Neutrophil (primary cell): ENCODE measurements around the gene FAF1.

ENCODE experiments used
- H3K27ac ChIP-seq: fragments of 200-600 bp; sonication (generic); 2 replicates; pipeline ENCODE4 v1.5.1; 2016; ENCODE audit warnings: mild to moderate bottlenecking, moderate library complexity
- H3K27me3 ChIP-seq: fragments of 200-600 bp; sonication (generic); 2 replicates; pipeline ENCODE4 v1.6.0; 2016; ENCODE audit warnings: mild to moderate bottlenecking
- H3K36me3 ChIP-seq: fragments of 200-600 bp; sonication (generic); 2 replicates; pipeline ENCODE4 v1.5.1; 2017
- H3K4me1 ChIP-seq, 2 experiments: fragments of 200-600 bp in 1 of 2; sonication (generic) in 1 of 2; 1 replicate in 1 of 2; 2 replicates in 1 of 2; pipeline versions ENCODE4 v1.5.1 to v1.6.1; 2013 to 2016; ENCODE audit warnings: low read depth in 1 of 2, low read length in 1 of 2, mild to moderate bottlenecking in 1 of 2, moderate library complexity in 1 of 2; ENCODE audit not compliant: control insufficient read depth in 1 of 2, insufficient read depth in 1 of 2
- H3K4me3 ChIP-seq, 2 experiments: fragments of 200-600 bp in 1 of 2; sonication (generic) in 1 of 2; 1 replicate in 1 of 2; 2 replicates in 1 of 2; pipeline ENCODE4 v1.5.1; 2013 to 2016; ENCODE audit warnings: low read depth in 1 of 2, low read length in 1 of 2, mild to moderate bottlenecking in 1 of 2, moderate library complexity in 1 of 2
- H3K9me3 ChIP-seq: fragments of 200-600 bp; sonication (generic); 2 replicates; pipeline ENCODE4 v1.5.1; 2016
- TF ChIP-seq, protein P1 (sequence below): fragments of 200-600 bp; sonication (generic); IDR thresholded peaks from 2 replicates; pipeline ENCODE4 v1.5.1; 2016; ENCODE audit warnings: antibody characterized with exemption

The FAF1 gene

DNA sequence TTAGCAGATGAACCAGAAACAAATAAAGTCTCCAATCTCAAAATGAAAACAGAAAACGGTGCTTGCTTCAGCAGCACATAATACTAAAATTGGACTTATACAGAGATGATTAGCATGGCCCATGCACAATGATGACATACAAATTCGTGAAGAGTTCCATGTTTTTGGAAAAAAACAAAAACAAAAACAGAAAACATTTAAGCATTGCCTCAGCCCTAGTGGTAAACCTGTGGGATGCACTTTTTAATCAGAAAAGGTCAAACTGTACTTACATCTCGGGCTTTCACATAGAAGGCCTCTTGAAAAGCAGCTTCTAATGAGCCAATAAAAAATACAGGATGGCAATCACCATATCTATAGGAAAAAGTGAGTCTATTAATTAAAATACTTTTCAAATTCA lies 377.7 kb downstream of the FAF1 start:
- no peak overlapping the region for H3K27ac ChIP-seq
- no peaks in the 10 kb centered on the region for H3K9me3 ChIP-seq
- TF ChIP-seq, protein P1, sequence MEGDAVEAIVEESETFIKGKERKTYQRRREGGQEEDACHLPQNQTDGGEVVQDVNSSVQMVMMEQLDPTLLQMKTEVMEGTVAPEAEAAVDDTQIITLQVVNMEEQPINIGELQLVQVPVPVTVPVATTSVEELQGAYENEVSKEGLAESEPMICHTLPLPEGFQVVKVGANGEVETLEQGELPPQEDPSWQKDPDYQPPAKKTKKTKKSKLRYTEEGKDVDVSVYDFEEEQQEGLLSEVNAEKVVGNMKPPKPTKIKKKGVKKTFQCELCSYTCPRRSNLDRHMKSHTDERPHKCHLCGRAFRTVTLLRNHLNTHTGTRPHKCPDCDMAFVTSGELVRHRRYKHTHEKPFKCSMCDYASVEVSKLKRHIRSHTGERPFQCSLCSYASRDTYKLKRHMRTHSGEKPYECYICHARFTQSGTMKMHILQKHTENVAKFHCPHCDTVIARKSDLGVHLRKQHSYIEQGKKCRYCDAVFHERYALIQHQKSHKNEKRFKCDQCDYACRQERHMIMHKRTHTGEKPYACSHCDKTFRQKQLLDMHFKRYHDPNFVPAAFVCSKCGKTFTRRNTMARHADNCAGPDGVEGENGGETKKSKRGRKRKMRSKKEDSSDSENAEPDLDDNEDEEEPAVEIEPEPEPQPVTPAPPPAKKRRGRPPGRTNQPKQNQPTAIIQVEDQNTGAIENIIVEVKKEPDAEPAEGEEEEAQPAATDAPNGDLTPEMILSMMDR, result no peak
- H3K4me1 ChIP-seq, result no peaks in the 10 kb centered on the region
- H3K27me3 ChIP-seq, result no peaks in the 10 kb centered on the region
- H3K4me3 ChIP-seq, result no peak overlapping the region
- peaks cover 4% of the 10 kb centered on the region for H3K36me3 ChIP-seq

DNA sequence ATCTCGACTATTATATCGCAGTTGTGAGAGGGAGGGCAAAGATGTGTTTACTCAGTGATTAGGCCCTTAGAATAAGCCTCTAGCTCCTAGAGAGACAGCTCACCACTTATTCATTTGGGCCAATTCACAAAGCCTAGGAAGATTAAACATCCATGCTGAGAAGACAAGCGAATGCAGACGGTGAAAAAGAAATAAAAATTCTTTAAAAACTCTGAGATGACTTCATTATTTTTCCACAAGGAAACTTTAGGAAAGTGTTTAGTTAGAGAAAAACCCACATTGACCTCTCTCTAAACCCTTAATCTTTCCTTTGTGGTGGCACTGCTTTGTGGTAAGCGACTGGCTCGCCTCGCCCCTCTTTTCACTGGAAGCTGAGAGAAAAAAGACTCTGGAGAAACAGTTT lies 390.0 kb downstream of the FAF1 start:
- Histone ChIP-seq H3K36me3 (peaks cover 15% of the 10 kb centered on the region), H3K9me3 (no peaks in the 10 kb centered on the region), H3K4me1 (no peaks in the 10 kb centered on the region), H3K27ac (no peak overlapping the region), H3K4me3 (no peak overlapping the region), H3K27me3 (no peaks in the 10 kb centered on the region)
- TF ChIP-seq, protein P1, result no peak

DNA sequence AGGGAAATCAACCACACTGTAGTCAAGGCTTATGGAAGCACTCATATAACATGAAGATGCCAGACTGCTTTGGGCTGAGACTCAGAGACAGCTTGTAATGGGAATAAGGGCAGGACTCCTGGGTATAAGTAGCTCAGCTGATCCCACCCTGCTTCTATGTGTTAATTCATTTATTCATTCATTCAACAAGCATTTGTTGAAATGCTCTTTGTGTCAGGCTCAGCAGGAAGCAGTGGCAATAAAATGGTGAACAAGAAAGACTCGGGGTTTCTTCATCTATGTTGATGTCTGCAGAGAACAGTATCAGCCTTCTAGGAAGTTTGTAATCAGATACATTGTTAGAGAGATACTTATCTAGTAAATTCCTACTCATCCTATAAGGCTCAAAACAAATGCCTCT lies 391.3 kb downstream of the FAF1 start:
- H3K9me3 ChIP-seq, result no peaks in the 10 kb centered on the region
- TF ChIP-seq, protein P1, result no peak
- H3K27me3 ChIP-seq, result no peaks in the 10 kb centered on the region
- no peak overlapping the region for H3K27ac ChIP-seq
- peaks cover 15% of the 10 kb centered on the region for H3K36me3 ChIP-seq
- H3K4me1 ChIP-seq, result no peaks in the 10 kb centered on the region
- no peak overlapping the region for H3K4me3 ChIP-seq

DNA sequence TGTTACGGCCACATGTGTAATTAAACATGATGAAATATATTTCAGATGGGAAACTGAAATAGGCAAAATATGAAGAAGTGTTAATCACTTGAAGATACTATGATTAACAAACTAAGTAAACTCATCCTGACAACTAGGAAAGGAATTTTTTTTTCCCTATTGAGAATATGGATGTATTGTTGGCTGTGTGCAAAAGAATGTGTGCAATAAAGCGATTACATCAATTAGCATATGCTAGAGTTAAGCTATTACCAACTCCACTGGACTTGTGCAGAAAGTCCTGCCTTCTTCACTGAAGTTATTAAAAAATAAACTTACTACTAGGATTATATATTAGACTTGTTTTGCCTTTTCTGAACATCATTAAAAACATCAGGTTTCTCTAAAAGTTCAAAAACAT lies 393.7 kb downstream of the FAF1 start:
- no peaks in the 10 kb centered on the region for H3K9me3 ChIP-seq
- no peak overlapping the region for H3K4me3 ChIP-seq
- no peaks in the 10 kb centered on the region for H3K4me1 ChIP-seq
- peaks cover 15% of the 10 kb centered on the region for H3K36me3 ChIP-seq
- no peaks in the 10 kb centered on the region for H3K27me3 ChIP-seq
- TF ChIP-seq, protein P1, result no peak
- H3K27ac ChIP-seq, result no peak overlapping the region

DNA sequence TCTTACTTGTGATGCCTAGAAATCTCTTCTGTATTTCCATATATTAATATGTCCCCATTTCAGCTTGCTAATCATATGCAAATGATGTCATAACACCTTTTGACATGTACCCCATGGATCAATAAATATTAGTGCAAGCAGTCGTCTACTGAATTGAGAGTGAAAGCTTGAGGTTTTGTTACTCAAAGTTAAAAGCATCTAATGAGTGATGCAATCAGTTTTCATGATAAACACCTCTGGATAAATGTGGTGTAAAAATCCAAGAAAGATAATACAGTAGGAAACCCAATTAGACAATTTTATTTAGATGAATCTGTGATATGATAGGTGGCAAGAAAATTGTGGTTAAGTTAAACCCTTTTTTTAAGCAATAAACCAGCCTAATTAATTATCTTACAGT lies 395.6 kb downstream of the FAF1 start:
- TF ChIP-seq, protein P1, result no peak
- no peak overlapping the region for H3K4me3 ChIP-seq

DNA sequence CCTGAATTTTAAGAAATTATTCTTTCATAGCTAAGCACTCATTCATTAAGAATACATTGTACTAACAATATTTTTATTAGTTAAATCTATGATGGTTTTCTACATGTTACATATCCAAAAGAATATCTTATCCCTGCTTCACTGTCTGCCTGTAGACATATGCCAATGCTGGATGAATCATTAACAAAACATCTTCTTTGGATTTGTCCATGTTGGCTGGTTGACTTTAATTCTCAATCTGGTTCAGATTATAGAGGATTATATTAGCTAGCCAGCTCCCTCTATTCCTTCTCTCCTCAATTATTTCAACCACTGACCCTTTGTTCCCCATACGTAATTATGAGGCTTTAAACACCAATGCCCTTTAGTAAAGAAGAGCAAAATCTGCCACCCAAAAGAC lies 398.0 kb downstream of the FAF1 start:
- TF ChIP-seq, protein P1, result no peak
- Histone ChIP-seq H3K4me1 (no peaks in the 10 kb centered on the region), H3K27ac (no peak overlapping the region), H3K4me3 (no peak overlapping the region), H3K27me3 (no peaks in the 10 kb centered on the region), H3K36me3 (peaks cover 25% of the 10 kb centered on the region), H3K9me3 (no peaks in the 10 kb centered on the region)

More for the DNA sequence above, 395.6 kb downstream of the FAF1 start:
- no peaks in the 10 kb centered on the region for H3K4me1 ChIP-seq
- no peaks in the 10 kb centered on the region for H3K27me3 ChIP-seq
- no peak overlapping the region for H3K27ac ChIP-seq
- H3K36me3 ChIP-seq, result peaks cover 25% of the 10 kb centered on the region
- H3K9me3 ChIP-seq, result no peaks in the 10 kb centered on the region
